DMS79 (cell line): ENCODE measurements around the gene ABCG1.
"Not testable (repeated sequence)": the region's sequence is repeated elsewhere in the genome, so short reads cannot be mapped to it uniquely, and the experiment has no call there.

ENCODE experiments used
- DNase-seq: peaks from one replicate; lab custom pipeline; 2025; lab: John Stamatoyannopoulos, UW

The ABCG1 gene

DNA sequence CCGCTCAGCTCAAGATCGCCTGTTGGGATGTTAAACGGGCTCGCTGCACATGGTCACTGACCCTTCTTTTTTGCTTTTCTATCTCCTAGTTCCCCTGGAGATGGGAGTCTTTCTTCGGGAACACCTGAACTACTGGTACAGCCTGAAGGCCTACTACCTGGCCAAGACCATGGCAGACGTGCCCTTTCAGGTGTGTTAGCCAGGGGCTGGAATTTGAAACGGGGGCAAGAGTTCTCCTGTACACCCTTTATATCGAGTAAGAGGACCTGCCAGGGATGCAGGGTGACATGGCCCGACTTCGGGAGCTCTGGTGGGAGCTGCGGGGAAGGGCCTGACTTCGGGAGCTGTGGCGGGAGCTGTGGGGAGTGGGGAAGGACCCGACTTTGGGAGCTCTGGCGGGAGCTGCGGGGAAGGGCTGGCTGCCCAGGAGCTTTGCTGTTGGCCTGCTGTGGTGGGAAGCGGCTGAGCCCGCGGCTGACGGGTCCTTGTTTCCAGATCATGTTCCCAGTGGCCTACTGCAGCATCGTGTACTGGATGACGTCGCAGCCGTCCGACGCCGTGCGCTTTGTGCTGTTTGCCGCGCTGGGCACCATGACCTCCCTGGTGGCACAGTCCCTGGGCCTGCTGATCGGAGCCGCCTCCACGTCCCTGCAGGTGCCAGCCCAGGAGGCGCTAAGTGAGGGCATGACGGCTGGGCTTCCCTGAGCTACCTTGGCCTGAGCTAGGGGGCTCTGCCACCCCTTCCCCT lies 72.2 kb downstream of the ABCG1 start:
- no peak for DNase-seq

GRCh38 chr21:42291751-42292562 lies 73.0 kb downstream of the ABCG1 start:
- no peak for DNase-seq

DNA sequence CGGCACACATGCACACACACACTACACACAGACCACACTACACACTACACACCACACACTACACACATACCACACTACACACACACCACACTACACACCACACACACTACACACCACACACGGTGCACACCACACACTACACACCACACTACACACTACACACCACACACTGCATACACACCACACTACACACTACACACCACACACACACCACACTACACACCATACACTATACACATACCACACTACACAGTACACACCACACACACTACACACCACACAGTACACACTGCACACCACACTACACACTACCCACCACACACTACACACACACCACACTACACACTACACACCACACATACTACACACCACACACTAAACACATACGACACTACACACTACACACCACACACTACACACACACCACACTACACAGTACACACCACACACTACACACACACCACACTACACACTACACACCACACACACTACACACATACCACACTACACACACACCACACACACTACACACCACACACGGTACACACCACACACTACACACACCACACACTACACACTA lies 73.7 kb downstream of the ABCG1 start:
- DNase-seq = not testable (repeated sequence)

- no peak for DNase-seq
Observed at GRCh38 chr21:42293649-42294272, 74.8 kb downstream of the ABCG1 start.

GRCh38 chr21:42294273-42294880 lies 75.4 kb downstream of the ABCG1 start:
- DNase-seq = no peak

DNA sequence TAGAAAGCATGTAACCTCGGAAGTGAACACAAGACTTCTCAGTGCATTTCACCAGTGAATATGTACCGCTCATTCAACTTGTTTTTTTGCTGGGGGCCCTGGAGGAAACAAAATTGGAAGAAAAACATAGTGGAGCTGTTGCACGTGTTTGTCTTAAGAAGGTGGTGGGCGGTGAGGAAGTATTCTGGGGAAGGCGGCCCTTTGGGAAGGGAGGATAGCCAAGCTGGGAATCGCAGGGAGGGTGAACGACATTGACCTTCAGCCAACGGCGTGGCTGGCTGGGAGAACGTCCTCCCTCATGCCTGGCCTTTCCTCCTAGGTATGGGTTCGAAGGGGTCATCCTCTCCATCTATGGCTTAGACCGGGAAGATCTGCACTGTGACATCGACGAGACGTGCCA lies 76.9 kb downstream of the ABCG1 start:
- no peak for DNase-seq

- DNase-seq = no peak
Observed at GRCh38 chr21:42296501-42296900, 77.6 kb downstream of the ABCG1 start.

DNA sequence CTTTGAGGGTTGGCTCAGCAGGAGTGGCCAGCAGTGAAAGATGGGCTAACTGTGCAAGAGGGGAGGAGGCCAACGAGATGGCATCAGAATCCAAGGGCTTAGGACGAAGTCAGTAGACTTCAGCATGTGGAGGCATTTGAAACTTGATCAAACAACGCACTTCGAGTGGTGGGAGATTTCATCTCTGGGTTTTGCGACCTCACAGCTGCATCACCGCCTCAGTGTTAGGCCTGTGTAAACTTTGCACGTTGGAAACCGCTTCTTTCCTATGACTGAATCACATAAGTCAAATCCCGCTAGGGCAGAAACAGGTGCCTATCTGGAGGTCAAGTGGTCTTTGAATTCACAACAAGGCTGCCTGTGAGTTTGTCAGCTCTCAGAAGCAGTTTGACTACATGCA lies 78.4 kb downstream of the ABCG1 start:
- DNase-seq = no peak

GRCh38 chr21:42298237-42298636 lies 79.3 kb downstream of the ABCG1 start:
- no peak for DNase-seq

DNA sequence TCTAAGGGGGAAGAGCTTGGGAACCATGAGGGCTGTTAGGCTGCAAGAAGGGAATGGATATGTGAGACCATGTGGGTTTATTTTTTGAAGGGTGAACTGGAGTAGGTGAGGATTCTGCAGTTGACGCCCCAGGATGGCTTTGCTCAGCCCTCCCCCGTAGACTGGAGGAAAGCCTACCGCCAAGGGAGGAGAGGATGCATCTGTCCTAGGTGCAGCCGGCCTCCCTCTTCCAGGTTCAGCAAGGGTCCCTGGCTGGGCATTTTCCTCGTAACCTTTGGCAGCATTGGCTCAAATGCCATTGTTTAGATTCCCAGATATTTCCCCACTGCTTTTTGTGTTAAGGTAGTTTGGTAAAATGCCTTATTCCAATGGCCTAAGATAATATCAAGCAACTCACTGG lies 79.7 kb downstream of the ABCG1 start:
- DNase-seq = no peak

DNA sequence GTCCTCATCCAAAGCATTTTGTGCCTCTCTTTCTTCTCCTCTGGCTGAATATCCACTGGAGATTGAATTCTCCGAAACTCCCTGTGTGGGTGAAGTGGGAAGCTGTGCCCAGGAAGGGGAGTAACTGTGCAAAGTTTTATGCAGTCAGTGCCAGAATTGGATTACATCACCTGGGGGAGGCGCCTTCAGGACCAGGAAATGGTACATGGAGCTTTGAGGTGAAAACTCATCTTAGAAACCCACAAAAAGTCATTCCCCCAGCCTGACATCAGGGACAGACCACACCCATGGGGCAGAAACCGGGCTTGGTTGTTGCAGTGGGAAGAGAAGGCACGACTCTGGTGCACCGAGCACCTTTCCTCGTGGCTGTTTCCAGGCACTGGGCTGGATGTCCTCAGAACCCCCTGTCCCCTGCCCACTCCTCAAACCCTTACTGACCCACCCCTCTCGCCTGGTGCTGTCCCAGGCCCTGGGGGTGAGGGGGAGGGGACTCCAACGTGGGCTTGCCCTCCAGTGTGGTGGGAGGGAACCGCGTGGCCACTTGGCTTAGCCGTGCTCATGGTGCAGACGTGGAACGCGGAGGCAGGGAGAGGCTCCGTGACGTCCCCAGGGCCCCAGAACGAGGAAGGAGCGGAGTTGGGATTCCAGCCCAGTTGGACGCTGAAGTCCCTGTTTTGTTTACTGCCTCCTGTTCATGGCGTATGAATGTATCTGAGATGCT lies 80.5 kb downstream of the ABCG1 start:
- DNase-seq = no peak

DNA sequence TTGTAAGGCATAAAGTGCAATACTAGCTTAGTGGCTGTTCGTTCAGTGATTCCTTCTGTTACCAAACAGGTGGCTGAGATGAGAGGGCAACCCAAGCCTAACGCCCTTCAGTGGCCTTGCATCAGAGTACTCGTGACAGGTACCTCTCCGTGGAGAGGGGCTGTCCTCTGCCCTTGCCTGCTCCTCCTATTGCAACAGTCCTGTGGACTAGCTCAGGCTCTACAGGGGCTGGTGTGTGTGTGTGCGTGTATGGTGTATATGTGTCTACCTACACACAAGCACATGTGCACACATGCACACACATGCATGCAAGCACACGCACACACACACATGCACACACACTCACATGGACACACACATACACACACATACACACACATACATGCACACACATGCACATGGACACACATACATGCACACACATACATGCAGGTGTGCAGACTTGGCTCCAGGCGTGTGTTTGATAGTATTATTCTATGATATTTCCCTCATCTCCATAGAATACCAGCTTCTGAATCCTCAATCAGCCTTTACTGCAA lies 81.2 kb downstream of the ABCG1 start:
- DNase-seq = no peak

- DNase-seq = no peak
Observed at GRCh38 chr21:42300956-42301355, 82.0 kb downstream of the ABCG1 start.

DNA sequence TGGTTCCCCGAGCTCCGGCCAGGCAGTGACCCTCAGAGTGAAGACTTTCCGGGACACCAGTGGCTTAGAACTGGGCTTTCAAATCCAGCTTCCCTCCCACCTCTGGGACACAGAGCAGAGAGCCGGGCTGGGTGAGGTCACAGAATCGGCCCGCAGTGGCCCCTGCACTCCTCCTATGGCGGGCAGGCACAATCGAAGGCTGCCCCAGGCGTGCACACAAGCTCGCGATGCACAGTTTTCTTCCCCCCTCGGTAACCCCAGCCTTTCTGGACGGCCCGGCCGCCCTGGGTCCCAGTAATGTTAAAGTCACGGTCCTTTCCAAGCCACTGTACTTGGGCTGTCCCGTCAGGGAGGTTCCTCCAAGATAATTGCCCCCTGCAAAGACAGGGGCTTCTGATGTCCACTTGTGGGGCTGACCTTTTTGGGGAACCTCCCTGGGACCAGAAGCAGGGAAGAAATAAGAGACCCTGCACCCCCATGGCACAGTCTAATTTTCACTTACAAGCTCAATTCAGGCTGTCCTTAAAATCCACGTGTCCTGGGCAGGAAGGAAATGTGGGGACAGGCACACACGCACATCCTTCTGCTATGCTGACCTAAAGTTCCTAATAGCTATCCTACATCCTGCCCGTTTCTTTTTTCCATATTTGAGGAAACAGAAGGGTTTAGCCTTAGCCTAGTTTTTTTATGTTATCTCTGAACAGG lies 82.6 kb downstream of the ABCG1 start:
- no peak for DNase-seq

- DNase-seq = no peak
Observed at GRCh38 chr21:42302076-42302650, 83.2 kb downstream of the ABCG1 start.

DNA sequence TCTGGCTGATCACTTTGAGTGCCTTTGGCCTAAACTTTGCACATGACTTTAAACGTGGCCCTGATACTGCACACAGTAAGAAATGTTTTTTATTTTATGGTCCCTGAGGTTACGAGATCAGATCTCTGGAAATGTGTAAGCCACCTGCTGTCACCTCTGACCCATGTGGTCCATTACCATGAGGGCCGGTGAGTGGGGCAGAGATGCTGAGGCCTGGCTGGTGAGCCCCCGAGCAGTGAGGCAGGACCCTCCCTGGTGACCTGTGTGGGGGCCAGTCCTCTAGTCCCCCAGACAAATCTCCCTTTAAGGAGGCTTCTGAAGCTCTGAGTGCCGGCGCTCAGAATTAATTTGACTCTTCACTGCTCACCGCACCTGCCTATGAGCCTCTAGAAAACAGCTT lies 83.9 kb downstream of the ABCG1 start:
- DNase-seq = peak; percentile 30

GRCh38 chr21:42303443-42303842 lies 84.5 kb downstream of the ABCG1 start:
- DNase-seq = no peak

DNA sequence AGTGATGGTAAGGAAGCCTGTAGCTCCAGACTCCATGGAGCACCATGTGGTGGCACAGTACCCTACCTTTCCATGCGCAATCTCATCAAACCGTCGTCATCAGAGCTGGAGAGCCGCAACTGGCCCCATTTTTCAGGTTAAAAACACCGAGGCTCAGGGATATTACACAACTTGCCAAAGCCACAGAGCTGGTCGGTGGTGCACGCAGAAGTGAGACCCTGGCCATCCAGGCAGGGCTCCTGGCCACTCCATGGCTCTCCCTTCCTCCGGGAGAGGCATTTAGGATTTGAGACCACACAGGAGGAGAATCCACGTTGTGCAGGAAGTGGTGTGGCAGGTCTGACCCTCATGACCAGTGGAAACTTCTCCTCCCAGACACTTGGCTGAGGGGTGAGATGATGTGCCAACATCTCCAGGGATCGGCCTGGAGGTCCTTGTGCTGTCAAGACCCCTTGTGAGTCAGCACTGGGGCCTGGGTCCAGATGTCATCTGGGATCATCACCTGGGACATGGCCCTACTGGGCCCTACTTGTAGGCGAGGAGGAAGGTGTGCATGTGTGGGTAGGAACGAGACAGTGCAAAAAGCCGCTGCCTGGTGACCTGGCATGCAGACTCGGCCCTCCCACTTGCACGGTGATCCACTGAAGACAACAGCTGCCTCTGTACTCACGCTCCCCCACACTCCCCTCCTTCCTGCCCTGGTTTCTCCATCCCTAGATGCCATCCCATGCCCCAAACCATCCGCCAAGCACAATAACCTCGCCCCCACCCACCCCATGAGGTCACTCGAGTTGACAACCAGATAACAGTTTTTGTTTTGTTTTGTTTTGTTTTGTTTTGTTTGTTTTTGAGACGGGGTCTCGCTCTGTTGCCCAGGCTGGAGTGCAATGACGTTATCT lies 85.9 kb downstream of the ABCG1 start:
- DNase-seq = no peak

DNA sequence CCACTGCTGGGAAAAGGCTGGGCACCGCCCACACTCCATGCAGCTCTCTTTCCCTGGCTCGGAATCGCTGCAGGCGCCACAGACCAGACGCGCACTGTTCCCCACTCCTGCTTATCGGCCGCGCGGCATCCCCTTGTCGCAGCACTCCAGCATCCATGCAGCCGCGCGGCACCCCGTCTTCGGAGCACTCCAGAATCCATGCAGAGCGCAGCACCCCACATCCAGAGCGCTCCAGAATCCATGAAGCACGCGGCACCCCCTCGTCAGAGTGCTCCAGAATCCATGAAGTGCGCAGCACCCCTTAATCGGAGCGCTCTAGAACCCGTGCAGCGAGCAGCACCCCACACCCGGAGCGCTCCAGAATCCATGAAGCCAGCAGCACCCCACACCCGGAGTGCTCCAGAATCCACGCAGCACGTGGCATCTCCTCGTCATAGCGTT lies 86.8 kb downstream of the ABCG1 start:
- no peak for DNase-seq
